SK-N-SH treated with all-trans-retinoic acid at 6 μM for 48 hours (cell line): ENCODE measurements around the gene ULK4.

Experiments used
- ESRRG ChIP-seq: fragments of 250-450 bp; sonication (Bioruptor Pico); IDR thresholded peaks from 2 replicates; pipeline ENCODE4 v1.6.1; 2021; ENCODE audit warnings: mild to moderate bottlenecking
- GLIS3 ChIP-seq: fragments of 250-450 bp; sonication (Bioruptor Pico); IDR thresholded peaks from 2 replicates; pipeline ENCODE4 v1.5.0; 2020; ENCODE audit warnings: mild to moderate bottlenecking, moderate library complexity
- SNAI2 ChIP-seq: fragments of 250-450 bp; sonication (Bioruptor Pico); IDR thresholded peaks from 2 replicates; pipeline ENCODE4 v1.5.0; 2020; ENCODE audit warnings: mild to moderate bottlenecking, moderate library complexity
- ZFP30 ChIP-seq: fragments of 450-650 bp; formaldehyde crosslinking; IDR thresholded peaks from 2 replicates; pipeline ENCODE4 v1.5.0; 2022; ENCODE audit warnings: mild to moderate bottlenecking, moderate library complexity
- ZNF8 ChIP-seq: fragments of 450-650 bp; formaldehyde crosslinking; IDR thresholded peaks from 2 replicates; pipeline ENCODE4 v1.5.0; 2020; ENCODE audit warnings: mild to moderate bottlenecking, moderate library complexity
- TF ChIP-seq, protein P1 (sequence below): fragments of 250-450 bp; sonication (Bioruptor Pico); IDR thresholded peaks from 2 replicates; pipeline ENCODE4 v1.5.0; 2020; ENCODE audit warnings: mild to moderate bottlenecking, moderate library complexity

DNA sequence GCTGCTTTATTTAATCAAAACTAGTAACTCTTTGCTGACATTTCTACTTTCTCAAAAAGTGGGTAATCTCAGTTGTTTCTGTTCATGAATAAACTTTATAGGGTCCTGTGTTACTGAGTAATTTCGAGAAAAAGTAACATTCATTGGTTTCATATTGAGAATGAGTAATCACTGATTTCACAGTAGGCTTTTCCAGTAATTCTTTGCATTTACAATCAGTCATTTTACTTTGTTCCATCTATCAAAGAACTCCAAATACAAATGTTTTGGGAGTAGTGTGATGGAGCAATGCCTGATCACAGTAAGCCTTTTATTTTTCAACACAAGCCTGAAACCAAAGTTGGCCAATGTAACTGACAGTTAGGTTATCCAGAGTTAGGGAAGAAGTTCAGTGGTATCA, 353.6 kb downstream of the ULK4 start:
- TF ChIP-seq ZNF8 (CRISPR knock-in tag) (no peak), ZFP30 (no peak), GLIS3 (CRISPR knock-in tag) (no peak), SNAI2 (CRISPR knock-in tag) (no peak), ESRRG (CRISPR knock-in tag) (no peak)
- TF ChIP-seq, protein P1, sequence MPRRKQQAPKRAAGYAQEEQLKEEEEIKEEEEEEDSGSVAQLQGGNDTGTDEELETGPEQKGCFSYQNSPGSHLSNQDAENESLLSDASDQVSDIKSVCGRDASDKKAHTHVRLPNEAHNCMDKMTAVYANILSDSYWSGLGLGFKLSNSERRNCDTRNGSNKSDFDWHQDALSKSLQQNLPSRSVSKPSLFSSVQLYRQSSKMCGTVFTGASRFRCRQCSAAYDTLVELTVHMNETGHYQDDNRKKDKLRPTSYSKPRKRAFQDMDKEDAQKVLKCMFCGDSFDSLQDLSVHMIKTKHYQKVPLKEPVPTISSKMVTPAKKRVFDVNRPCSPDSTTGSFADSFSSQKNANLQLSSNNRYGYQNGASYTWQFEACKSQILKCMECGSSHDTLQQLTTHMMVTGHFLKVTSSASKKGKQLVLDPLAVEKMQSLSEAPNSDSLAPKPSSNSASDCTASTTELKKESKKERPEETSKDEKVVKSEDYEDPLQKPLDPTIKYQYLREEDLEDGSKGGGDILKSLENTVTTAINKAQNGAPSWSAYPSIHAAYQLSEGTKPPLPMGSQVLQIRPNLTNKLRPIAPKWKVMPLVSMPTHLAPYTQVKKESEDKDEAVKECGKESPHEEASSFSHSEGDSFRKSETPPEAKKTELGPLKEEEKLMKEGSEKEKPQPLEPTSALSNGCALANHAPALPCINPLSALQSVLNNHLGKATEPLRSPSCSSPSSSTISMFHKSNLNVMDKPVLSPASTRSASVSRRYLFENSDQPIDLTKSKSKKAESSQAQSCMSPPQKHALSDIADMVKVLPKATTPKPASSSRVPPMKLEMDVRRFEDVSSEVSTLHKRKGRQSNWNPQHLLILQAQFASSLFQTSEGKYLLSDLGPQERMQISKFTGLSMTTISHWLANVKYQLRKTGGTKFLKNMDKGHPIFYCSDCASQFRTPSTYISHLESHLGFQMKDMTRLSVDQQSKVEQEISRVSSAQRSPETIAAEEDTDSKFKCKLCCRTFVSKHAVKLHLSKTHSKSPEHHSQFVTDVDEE = no peak
